Measurements from ENCODE around the gene ITGA11. TPM values are rescaled to one million over a fixed set of nuclear protein-coding genes. Genes with fewer than 3 reads are reported as not detected.

ITGA11 gene
- polyA plus RNA-seq (2013, experiment 1 of 2; ENCODE audit: insufficient read length): 624 TPM
- polyA plus RNA-seq (2013, experiment 2 of 2; ENCODE audit: insufficient read length): 640 TPM

GRCh38 chr15:68431792-68432401 lies at the start of gene ITGA11:
Gene ITGA11, minus strand, starts transcription at chr15:68432163. Its CDS starts 97 bp downstream, at chr15:68432066.
- DNase-seq: peak; percentile 83

DNA sequence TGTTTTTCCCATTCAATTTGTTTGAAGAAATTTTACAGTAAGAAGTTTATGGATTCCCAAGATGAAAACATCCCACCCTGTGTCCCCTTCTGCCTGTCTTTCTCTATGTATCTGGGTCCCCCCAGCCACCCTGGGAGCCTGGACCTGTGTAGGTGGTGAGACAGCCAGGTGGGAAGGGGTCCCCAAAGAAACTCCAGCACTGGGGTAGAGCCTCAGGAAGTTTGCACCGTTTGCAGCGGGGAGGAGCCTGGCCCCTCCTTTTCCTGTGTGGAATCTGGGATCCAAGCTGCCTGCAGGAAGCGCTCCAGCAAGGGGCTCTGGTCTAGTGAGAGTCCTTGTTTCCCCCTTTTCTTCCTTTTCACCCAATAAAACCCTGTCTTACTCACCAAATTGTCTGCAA lies 49.4 kb upstream of the ITGA11 start:
- no peak for DNase-seq

DNA sequence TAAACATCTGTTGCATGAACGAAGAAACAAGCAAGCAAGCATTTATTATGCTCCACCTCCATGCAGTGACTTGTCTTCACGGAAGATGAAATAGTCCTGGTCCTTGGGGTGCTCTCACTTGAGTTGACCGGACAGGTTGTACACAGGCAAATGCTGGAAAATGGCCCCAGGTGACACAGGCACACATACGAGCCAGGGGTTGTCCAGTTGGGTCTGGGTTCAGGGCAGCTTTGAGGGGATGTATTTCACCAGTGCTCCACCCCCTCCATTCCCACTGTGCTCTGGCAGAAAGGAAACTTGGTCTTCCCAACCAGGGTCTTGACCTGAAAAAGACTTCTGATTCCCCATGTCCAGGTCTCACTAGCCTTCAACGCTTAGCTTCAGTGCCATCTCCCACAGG lies 48.3 kb upstream of the ITGA11 start:
- DNase-seq: no peak

GRCh38 chr15:68479870-68480269 lies 47.9 kb upstream of the ITGA11 start:
- DNase-seq: peak; percentile 81

GRCh38 chr15:68479406-68479805 lies 47.4 kb upstream of the ITGA11 start:
- peak; percentile 99 for DNase-seq

DNA sequence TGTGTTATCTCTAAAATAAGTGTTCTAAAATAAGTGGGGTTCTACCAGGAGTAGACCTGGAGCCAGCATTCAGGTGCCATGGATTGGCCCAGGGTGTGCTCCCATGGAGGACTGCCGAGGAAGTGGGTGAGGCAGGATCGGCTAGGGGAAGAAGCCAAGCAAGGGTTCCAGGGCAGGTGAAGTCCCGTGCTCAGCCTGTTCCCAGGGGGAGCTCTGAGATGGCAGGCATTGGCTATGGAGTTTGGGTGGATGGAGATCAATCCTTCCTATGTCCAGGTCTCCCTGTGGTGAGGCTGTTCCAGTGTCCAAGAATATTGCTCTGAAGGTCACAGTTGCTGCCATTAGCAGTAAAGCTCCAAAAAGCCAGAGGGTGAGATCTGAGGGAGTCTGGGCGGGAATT lies 46.9 kb upstream of the ITGA11 start:
- DNase-seq: no peak

DNA sequence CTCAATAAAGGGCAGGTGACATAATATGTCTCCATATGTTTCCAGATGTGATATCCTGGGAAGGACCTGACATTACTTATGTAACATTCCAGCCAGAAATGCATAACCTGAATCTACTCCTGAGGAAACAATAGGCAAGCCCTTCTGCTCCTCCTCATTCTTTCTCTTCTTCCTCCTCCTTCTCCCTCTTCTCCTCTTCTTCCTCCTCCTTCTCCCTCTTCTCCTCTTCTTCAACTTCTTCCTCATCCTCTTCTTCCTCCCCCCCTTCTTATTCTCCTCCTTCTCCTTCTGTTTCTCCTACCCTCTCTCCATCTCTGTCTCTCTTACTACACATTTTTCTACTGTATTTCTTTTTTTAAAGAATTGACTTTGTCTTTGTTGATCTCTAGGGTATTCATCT lies 43.5 kb upstream of the ITGA11 start:
- no peak for DNase-seq

- no peak for DNase-seq
Measured at GRCh38 chr15:68471541-68471940, 39.6 kb upstream of the ITGA11 start.

- no peak for DNase-seq
Measured at GRCh38 chr15:68470976-68471375, 39.0 kb upstream of the ITGA11 start.

GRCh38 chr15:68470049-68470742 lies 38.2 kb upstream of the ITGA11 start:
- no peak for DNase-seq

DNA sequence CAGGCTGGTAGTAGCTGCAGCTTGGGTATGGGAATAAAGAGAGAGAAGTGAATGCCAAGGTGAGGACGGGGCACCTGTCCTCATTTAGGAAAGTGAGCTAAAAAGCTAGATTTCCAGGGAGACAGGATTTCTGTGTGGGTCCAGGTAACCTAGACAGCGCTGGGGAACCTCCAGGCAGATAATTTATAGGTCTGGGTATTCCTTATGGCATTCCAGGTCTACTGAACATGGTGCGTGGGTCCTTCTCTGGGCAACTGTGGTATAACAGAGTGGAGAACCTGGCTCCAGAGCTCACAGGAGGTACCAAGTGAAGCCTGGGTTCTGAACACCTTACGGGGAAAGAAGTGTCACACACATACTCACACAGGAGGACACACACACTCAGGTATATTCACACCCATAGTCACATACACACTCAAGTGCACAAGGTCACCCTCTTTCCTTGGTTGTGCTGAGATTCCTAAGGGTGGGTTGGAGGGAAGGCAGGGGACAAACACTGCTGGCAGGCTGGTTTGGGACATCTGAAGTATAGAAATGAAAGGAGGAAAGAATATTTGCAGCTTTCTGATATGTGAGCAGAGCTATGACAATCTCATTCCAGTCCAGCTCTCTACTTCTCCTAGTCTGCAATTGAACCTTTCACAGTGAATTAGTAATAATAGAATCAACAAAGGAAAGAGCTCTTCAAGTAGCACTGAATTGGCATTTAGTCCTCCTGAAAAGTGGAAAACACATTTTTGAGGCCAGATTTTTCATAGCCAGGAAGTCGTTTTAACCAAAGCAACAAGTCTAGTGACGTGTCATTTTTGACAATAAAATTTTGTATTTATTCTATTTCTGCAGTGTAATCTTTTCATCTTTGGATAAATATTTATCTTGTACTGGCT lies 37.4 kb upstream of the ITGA11 start:
- DNase-seq: peak; percentile 76

DNA sequence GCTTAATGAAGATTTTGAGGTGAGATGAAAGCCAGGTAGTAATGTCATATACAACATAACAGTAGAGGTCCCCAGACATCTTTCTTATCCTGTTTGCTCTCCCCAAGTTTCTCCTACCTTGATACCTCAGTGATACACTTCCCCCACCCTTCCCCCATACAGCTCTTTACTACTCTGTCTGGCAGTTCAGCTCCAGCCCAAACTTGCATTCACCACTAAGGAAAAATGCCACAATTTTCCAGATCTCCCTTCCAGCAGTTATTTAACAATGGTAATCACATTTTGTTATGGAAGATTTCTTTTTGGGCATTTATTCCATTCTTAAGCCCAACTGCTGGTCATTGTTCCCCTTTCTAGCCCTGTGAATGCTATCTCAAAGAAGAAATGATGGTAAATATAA lies 34.9 kb upstream of the ITGA11 start:
- no peak for DNase-seq

DNA sequence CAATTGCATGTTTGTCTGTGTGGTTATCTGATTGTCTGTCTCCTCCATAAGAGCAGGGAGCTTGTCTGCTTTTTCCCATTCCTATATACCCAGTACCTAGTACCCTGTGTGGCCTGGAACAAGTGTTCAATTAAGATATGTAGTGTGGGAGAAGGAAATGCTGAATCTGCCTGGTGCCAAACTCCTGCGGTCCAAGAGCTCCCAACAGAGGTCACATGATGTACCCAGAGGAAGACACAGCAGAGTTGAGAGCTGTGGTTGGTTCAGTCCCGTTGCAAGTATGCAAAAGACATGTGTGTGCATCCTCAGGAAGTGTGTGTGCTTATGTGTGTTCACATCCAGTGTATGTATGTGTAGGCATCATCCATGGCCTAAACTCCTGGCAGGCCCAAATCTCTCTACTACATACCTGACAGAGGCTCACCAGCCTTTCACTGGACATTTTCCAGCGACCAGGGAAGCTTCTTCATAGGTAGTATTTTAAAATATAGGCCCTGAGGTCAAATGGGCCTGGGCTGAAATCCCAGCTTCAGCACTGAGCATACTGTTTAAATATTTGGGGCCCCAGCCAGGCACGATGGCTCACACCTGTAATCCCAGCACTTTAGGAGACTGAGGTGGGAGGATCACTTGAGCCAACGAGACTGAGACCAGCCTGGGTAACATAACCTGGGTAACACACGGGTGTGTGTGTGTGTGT lies 34.0 kb upstream of the ITGA11 start:
- DNase-seq: peak; percentile 36

- DNase-seq: peak; percentile 94
Measured at GRCh38 chr15:68464448-68465090, 32.6 kb upstream of the ITGA11 start.

GRCh38 chr15:68463996-68464395 lies 32.0 kb upstream of the ITGA11 start:
- peak; percentile 32 for DNase-seq

GRCh38 chr15:68463444-68463843 lies 31.5 kb upstream of the ITGA11 start:
- DNase-seq: no peak

DNA sequence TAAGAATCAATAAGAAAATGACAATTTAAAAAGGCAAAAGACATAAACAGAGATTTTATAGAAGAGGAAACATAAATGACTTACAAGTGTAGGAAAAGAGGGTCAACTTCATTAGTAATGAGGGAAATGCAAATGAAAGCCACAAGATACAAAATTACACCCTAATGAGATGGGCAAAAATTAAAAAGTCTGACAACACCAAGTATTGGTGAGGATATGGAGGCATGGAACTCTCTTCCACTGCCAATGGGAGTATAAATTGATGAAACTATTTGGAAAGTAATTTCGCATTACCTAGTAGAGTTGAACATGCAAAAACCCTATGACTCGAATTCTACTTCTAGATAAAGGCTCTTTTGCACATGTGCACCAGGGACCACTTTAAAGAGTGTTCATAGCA lies 28.2 kb upstream of the ITGA11 start:
- DNase-seq: no peak

DNA sequence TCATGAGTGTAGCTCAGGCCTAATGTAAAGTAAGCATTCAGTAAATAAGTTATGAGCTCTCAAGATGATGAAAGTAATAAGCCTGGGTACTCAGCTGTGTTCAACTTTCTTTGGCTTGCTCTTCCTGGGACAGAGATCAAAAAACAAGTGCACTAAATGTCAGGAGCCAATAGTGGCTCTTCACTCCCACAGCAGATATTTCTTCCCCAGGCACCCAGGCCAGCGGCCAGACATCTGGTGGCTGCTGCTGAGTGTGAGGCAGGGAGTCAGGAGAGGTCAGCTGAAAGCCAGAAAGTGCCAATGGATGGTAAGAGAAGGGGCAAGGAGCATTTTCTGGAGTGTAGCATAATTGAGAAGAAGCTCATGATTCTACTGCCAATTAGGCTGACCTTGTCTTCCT lies 18.2 kb upstream of the ITGA11 start:
- no peak for DNase-seq

DNA sequence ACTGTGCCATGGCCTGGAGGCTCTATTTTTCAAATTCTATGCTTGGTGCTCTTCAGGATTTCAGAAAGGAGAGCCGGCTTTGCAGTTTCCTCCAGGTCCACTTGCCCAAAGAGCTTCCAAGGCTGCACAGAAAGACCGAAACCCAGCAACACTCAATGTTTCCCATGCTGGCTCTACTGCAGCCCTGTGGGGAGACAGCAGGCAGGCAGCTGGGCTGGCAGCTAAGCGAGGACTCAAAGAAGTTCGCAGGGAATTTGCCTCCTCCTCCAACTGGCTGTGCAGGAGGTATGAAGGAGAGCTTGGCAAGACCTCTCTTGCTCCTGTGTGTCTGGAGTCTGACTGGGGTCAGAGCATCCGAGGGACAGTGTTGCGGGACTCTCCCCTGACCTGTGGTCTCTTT lies 17.4 kb upstream of the ITGA11 start:
- DNase-seq: no peak

GRCh38 chr15:68447976-68448755 lies 16.2 kb upstream of the ITGA11 start:
- no peak for DNase-seq

DNA sequence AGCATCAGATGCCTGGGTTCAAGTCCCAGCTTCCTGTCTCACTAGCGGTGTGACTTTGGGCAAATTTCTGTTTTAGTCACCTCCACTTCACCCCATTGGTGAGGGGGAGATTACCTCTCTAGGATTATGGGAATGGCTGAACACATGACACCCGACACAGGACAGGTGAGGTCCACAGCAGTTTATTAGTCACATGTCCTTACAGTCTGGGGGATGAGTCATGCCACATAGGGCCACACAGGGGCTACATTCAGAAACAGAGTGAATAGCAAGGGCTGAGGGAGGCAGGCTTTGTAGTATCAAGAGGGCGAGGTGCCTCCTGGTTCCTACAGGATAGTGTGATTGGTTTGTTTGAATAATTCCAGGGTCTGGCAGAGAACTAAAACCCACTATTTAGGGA lies 15.2 kb upstream of the ITGA11 start:
- DNase-seq: no peak

Measured in fibroblast of skin of scalp (primary cell).